Stomach (tissue), 9 donors: ENCODE results near the gene OTX2. TPM values are rescaled to one million over a fixed set of nuclear protein-coding genes. Genes with fewer than 3 reads are reported as not detected.

Experiments
- DNase-seq, 2 donors: peaks; one replicate each; pipeline versions ENCODE4 v3.0.0 to v3.0.0-alpha.2; 2013 to 2019
- H3K27ac ChIP-seq, 5 donors: fragments of 200-600 bp in 4 of 5; sonication (generic) in 4 of 5; one replicate each; pipeline ENCODE4 v1.5.1; 2013 to 2019; ENCODE audit warnings: mild to moderate bottlenecking in 1 of 5, moderate library complexity in 1 of 5
- H3K27me3 ChIP-seq, 3 donors: fragments of 200-600 bp; sonication (generic); one replicate each; pipeline ENCODE4 v1.5.1; 2017 to 2019; ENCODE audit warnings: mixed run types in 1 of 3
- H3K36me3 ChIP-seq, 4 donors: fragments of 200-600 bp; sonication (generic); 1 replicate in 3 of 4; 2 replicates in 1 of 4; pipeline ENCODE4 v1.5.1; 2016 to 2019
- H3K4me1 ChIP-seq, 4 donors: fragments of 200-600 bp; sonication (generic); one replicate each; pipeline ENCODE4 v1.5.1; 2016 to 2019
- H3K4me3 ChIP-seq, 4 donors: fragments of 200-600 bp; sonication (generic) in 3 of 4; one replicate each; pipeline ENCODE4 v1.5.1; 2016 to 2019; ENCODE audit warnings: mild to moderate bottlenecking in 1 of 4
- H3K9me3 ChIP-seq, 4 donors: fragments of 200-600 bp; sonication (generic); one replicate each; pipeline ENCODE4 v1.5.1; 2016 to 2019
- EP300 ChIP-seq: sonication (generic); formaldehyde crosslinking; IDR thresholded peaks from one replicate; pipeline ENCODE4 v1.6.1; 2017; ENCODE audit warnings: antibody characterized with exemption
- POLR2A ChIP-seq, 4 donors: fragments of 450-650 bp; IDR thresholded peaks; one replicate each; pipeline ENCODE4 v1.6.1; 2016; ENCODE audit warnings: antibody characterized with exemption in 4 of 4, control low read depth in 2 of 4, mild to moderate bottlenecking in 1 of 4, moderate library complexity in 1 of 4
- POLR2AphosphoS5 ChIP-seq, 3 donors: sonication (generic); formaldehyde crosslinking; IDR thresholded peaks; one replicate each; pipeline ENCODE4 v1.6.1; 2016; ENCODE audit warnings: antibody characterized with exemption in 3 of 3
- WGBS, 5 donors: extraction: QIAGEN DNeasy Blood & Tissue Kit in 3 of 5; methylation state at CpG; one replicate each; pipeline versions ENCODE4 v1.1.5 to v1.1.7; 2013 to 2018; 5-methylcytosine and 5-hydroxymethylcytosine counted together
- intact Hi-C: fragments of 100-400 bp; cut with DNase I; formaldehyde crosslinking; loops from one replicate; pipeline ENCODE4 v1.15.1; 2023; ENCODE audit warnings: low total_unique reads
- polyA plus RNA-seq, 3 donors: library from polyadenylated mRNA; stranded (reverse); fragments of 200-250 nt; gene quantifications; one replicate each; pipeline ENCODE4 v1.2.3, GENCODE V29; 2013
- total RNA-seq, 5 donors: library from RNA; depleted of rRNA; stranded (reverse); fragments of >200 nt; gene quantifications; one replicate each; pipeline versions ENCODE4 v1.1.0 to v1.2.3, GENCODE V29; 2014 to 2016
- TF ChIP-seq, protein P1 (sequence below), 7 experiments: fragments of 450-650 bp in 4 of 7; fragments of 200-600 bp in 3 of 7; sonication (generic) in 3 of 7; IDR thresholded peaks; one replicate each; pipeline ENCODE4 v1.5.1; 2016 to 2019; ENCODE audit warnings: antibody characterized with exemption in 7 of 7, control low read depth in 2 of 7, mild to moderate bottlenecking in 1 of 7
- donor health status: healthy with polysubstance abuse.
- donor health status: Bipolar disorder and iron deficiency.
- donor health status: healthy.

The OTX2 gene
- total and polyA plus RNA-seq, 8 donors, result not detected

GRCh38 chr14:56770512-56770911 lies 39.8 kb downstream of the OTX2 start:
- DNase-seq, result no peak
- H3K27me3 ChIP-seq, result no peaks in the 10 kb centered on the region
- TF ChIP-seq EP300, result no peak
- TF ChIP-seq, protein P1, sequence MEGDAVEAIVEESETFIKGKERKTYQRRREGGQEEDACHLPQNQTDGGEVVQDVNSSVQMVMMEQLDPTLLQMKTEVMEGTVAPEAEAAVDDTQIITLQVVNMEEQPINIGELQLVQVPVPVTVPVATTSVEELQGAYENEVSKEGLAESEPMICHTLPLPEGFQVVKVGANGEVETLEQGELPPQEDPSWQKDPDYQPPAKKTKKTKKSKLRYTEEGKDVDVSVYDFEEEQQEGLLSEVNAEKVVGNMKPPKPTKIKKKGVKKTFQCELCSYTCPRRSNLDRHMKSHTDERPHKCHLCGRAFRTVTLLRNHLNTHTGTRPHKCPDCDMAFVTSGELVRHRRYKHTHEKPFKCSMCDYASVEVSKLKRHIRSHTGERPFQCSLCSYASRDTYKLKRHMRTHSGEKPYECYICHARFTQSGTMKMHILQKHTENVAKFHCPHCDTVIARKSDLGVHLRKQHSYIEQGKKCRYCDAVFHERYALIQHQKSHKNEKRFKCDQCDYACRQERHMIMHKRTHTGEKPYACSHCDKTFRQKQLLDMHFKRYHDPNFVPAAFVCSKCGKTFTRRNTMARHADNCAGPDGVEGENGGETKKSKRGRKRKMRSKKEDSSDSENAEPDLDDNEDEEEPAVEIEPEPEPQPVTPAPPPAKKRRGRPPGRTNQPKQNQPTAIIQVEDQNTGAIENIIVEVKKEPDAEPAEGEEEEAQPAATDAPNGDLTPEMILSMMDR (IDR thresholded peaks at IDR 0.05), result no peak
- no peaks in the 10 kb centered on the region for H3K9me3 ChIP-seq
- H3K4me1 ChIP-seq, result no peaks in the 10 kb centered on the region
- no peaks in the 10 kb centered on the region for H3K36me3 ChIP-seq
- no peak overlapping the region for H3K27ac ChIP-seq
- no peak overlapping the region for H3K4me3 ChIP-seq
- intact Hi-C loops, result no loop called here

GRCh38 chr14:56760164-56760914 lies 49.9 kb downstream of the OTX2 start:
- H3K9me3 ChIP-seq, result no peaks in the 10 kb centered on the region
- H3K4me1 ChIP-seq, result no peaks in the 10 kb centered on the region
- no peak for DNase-seq
- WGBS, 5 donors, result 36 to 54% (median 51%) methylated on average over 6 of the region's 6 CpGs
- no peak for TF ChIP-seq POLR2A (IDR thresholded peaks at IDR 0.05)
- TF ChIP-seq, protein P1 (IDR thresholded peaks at IDR 0.05), result no peak
- TF ChIP-seq POLR2AphosphoS5 (IDR thresholded peaks at IDR 0.05), result no peak
- no peak for TF ChIP-seq EP300
- H3K27me3 ChIP-seq, result peaks cover 0 to 3% (median 0%) of the 10 kb centered on the region in 3 donors
- H3K27ac ChIP-seq, result no peak overlapping the region
- H3K4me3 ChIP-seq, result no peak overlapping the region
- no peaks in the 10 kb centered on the region for H3K36me3 ChIP-seq
- intact Hi-C loops, result no loop called here

DNA sequence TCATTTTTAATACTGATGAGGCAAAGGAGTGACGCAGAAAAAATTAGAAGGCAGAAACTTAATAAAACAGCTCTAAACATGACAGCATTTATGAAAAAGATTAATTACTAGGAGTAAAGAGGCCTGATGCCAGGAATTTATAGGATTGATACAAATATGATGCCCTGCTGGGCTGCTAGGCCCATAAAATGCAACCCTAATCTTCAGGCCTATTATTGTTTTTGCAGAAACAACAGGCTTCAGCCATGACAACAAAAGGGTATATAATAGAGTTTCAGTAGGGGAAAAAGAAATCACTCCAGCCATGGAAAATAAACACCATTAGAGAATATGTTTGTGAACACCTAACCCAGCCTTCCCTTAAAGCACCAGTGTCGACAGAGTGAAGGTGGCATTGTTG lies 50.6 kb downstream of the OTX2 start:
- H3K27ac ChIP-seq, result no peak overlapping the region
- no peak overlapping the region for H3K4me3 ChIP-seq
- intact Hi-C loops, result no loop called here
- no peaks in the 10 kb centered on the region for H3K4me1 ChIP-seq
- H3K9me3 ChIP-seq, result no peaks in the 10 kb centered on the region
- TF ChIP-seq EP300 (no peak), POLR2AphosphoS5 (IDR thresholded peaks at IDR 0.05) (no peak), POLR2A (IDR thresholded peaks at IDR 0.05) (no peak)
- TF ChIP-seq, protein P1 (IDR thresholded peaks at IDR 0.05), result no peak
- H3K27me3 ChIP-seq, result peaks cover 0 to 3% (median 0%) of the 10 kb centered on the region in 3 donors
- 58 to 66% (median 63%) methylated on average over 2 of the region's 2 CpGs for WGBS, 5 donors
- no peak for DNase-seq
- no peaks in the 10 kb centered on the region for H3K36me3 ChIP-seq

DNA sequence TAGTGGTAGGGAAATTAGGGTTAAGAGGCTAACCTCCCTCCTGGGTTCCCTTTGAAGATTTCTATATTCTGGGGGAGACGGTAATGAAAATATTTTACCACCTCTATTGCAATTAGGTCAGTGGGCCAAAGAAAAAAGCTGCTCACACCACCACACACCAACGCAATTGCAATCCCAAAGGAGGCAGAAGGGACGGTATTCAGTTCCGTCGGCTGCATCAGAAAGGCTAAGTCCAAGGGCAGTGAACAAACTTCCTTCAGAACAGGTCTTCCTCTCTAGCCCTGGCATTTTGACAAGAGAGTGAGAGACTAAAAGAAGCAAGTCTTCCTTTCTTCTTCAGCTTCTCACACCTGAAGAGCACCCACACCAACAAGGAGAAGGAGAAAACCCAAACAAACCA lies 51.2 kb downstream of the OTX2 start:
- intact Hi-C loops, result no loop called here
- H3K27ac ChIP-seq, result no peak overlapping the region
- no peaks in the 10 kb centered on the region for H3K36me3 ChIP-seq
- H3K4me3 ChIP-seq, result no peak overlapping the region
- TF ChIP-seq EP300, result no peak
- no peak for TF ChIP-seq POLR2A (IDR thresholded peaks at IDR 0.05)
- TF ChIP-seq, protein P1 (IDR thresholded peaks at IDR 0.05), result no peak
- no peak for TF ChIP-seq POLR2AphosphoS5 (IDR thresholded peaks at IDR 0.05)
- H3K4me1 ChIP-seq, result no peaks in the 10 kb centered on the region
- no peaks in the 10 kb centered on the region for H3K9me3 ChIP-seq
- H3K27me3 ChIP-seq, result peaks cover 0 to 3% (median 0%) of the 10 kb centered on the region in 3 donors
- DNase-seq, result no peak
- WGBS, 5 donors, result 81 to 87% (median 84%) methylated on average over 5 of the region's 5 CpGs
